Measurements from ENCODE around the gene RTKN2.
A peak's percentile ranks its signal among the peaks of the same experiment; 100 is the strongest.

RTKN2 gene

GRCh38 chr10:62266611-62267010 lies 2.0 kb downstream of the RTKN2 start:
- Histone ChIP-seq H3K79me2 (ENCODE audit: low read length) (no peaks in the 10 kb centered on the region), H3K27ac (ENCODE audit: low read length) (no peak overlapping the region), H3K36me3 (replicated peaks; ENCODE audit: low read depth, low read length) (no peaks in the 10 kb centered on the region), H3K4me1 (ENCODE audit: low read length) (0 out of 2 replicates have a peak, but pooled peaks cover 5% of the 10 kb centered on the region), H4K20me1 (ENCODE audit: insufficient read depth, low read length) (no peaks in the 10 kb centered on the region), H3K9me3 (ENCODE audit: insufficient read depth, low read length) (no peaks in the 10 kb centered on the region), H3K9ac (ENCODE audit: low read length) (no peak overlapping the region), H3K27me3 (ENCODE audit: low read depth, low read length) (peaks cover 4% of the 10 kb centered on the region; the same call in 1 of the 2 replicates), H2AFZ (ENCODE audit: low read depth, low read length) (no peak overlapping the region), H3K4me2 (ENCODE audit: low read length) (no peak overlapping the region), H3K4me3 (ENCODE audit: low read length) (no peak overlapping the region)
- TF ChIP-seq EZH2phosphoT487 (IDR thresholded peaks at IDR 0.05; ENCODE audit: low read depth) (no peak), CTCF (IDR thresholded peaks at IDR 0.05; ENCODE audit: low read depth, low read length) (no peak)

GRCh38 chr10:62266147-62266546 lies 2.5 kb downstream of the RTKN2 start:
- Histone ChIP-seq H3K79me2 (ENCODE audit: low read length) (no peaks in the 10 kb centered on the region), H3K4me2 (ENCODE audit: low read length) (no peak overlapping the region), H3K4me1 (ENCODE audit: low read length) (0 out of 2 replicates have a peak, but pooled peaks cover 5% of the 10 kb centered on the region), H3K9ac (ENCODE audit: low read length) (no peak overlapping the region), H3K27me3 (ENCODE audit: low read depth, low read length) (peaks cover 4% of the 10 kb centered on the region; the same call in 1 of the 2 replicates), H3K36me3 (replicated peaks; ENCODE audit: low read depth, low read length) (no peaks in the 10 kb centered on the region), H4K20me1 (ENCODE audit: insufficient read depth, low read length) (no peaks in the 10 kb centered on the region), H2AFZ (ENCODE audit: low read depth, low read length) (no peak overlapping the region), H3K4me3 (ENCODE audit: low read length) (no peak overlapping the region), H3K27ac (ENCODE audit: low read length) (no peak overlapping the region), H3K9me3 (ENCODE audit: insufficient read depth, low read length) (no peaks in the 10 kb centered on the region)
- TF ChIP-seq EZH2phosphoT487 (IDR thresholded peaks at IDR 0.05; ENCODE audit: low read depth) = no peak
- TF ChIP-seq CTCF (IDR thresholded peaks at IDR 0.05; ENCODE audit: low read depth, low read length) = no peak

DNA sequence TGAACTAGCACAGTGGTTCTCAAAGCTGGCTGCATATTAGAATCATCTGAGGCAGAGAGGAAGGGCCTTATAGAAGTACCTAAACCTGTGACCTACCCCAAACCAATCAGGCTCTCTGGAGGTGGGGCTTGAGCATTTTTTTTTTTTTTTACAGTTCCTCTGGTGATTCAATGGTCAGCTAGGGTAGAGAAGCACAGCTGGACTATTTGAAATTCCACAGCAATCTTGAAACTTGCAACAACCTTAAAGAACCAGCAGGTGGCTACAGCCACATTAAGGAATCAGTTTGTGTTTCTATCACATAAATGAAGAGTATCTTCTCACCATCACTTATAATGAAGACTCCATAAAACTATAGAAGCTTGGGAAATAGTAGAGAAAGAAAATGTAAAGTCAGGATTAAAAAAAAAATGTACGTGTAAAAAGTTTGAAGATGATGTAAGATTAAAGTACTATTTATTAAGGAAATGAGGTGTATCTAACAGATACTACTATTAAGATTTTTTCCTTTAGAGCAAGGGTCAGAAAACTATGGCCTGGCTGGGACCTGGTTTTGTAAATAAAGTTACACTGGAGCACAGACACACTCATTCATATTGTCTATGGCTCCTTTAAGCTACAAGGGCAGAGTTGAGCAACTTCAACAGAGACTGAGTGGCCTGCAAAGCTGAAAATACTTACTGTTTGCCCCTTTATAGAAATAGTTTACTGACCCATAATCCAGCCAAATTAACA lies 3.8 kb downstream of the RTKN2 start:
- Histone ChIP-seq H3K9me3 (ENCODE audit: insufficient read depth, low read length) (no peaks in the 10 kb centered on the region), H3K27me3 (ENCODE audit: low read depth, low read length) (peaks cover 4% of the 10 kb centered on the region; the same call in 1 of the 2 replicates), H3K79me2 (ENCODE audit: low read length) (no peaks in the 10 kb centered on the region), H3K4me2 (ENCODE audit: low read length) (no peak overlapping the region), H3K9ac (ENCODE audit: low read length) (no peak overlapping the region), H3K27ac (ENCODE audit: low read length) (no peak overlapping the region), H4K20me1 (ENCODE audit: insufficient read depth, low read length) (no peaks in the 10 kb centered on the region), H3K36me3 (replicated peaks; ENCODE audit: low read depth, low read length) (no peaks in the 10 kb centered on the region), H3K4me3 (ENCODE audit: low read length) (no peak overlapping the region), H2AFZ (ENCODE audit: low read depth, low read length) (no peak overlapping the region), H3K4me1 (ENCODE audit: low read length) (0 out of 2 replicates have a peak, but pooled peaks cover 5% of the 10 kb centered on the region)
- TF ChIP-seq EZH2phosphoT487 (IDR thresholded peaks at IDR 0.05; ENCODE audit: low read depth) = no peak
- peak; percentile 62 for TF ChIP-seq CTCF (IDR thresholded peaks at IDR 0.05; ENCODE audit: low read depth, low read length)

DNA sequence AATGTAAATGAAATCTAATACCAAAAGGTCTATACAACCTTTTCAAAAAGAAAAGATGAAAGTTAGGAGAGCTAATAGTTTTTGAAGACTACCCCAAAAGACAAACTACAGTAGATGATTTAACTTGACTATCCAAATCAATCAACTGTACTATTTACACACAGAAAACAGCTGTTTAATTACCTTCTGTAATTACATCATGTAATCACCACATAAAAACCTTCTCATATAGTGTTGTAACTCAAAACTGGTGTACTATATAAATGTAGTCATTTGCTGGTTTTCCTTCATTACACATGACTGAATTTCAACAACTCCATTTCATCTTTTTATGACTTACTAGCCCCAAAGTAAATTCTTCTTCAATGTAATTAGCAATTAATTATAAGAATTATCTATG lies 4.5 kb downstream of the RTKN2 start:
- TF ChIP-seq CTCF (IDR thresholded peaks at IDR 0.05; ENCODE audit: low read depth, low read length) = no peak
- TF ChIP-seq EZH2phosphoT487 (IDR thresholded peaks at IDR 0.05; ENCODE audit: low read depth) = no peak
- Histone ChIP-seq H3K27me3 (ENCODE audit: low read depth, low read length) (no peaks in the 10 kb centered on the region), H3K36me3 (replicated peaks; ENCODE audit: low read depth, low read length) (no peaks in the 10 kb centered on the region), H3K9me3 (ENCODE audit: insufficient read depth, low read length) (no peaks in the 10 kb centered on the region), H3K4me2 (ENCODE audit: low read length) (no peak overlapping the region), H3K4me1 (ENCODE audit: low read length) (0 out of 2 replicates have a peak, but pooled peaks cover 5% of the 10 kb centered on the region), H3K9ac (ENCODE audit: low read length) (no peak overlapping the region), H3K79me2 (ENCODE audit: low read length) (no peaks in the 10 kb centered on the region), H2AFZ (ENCODE audit: low read depth, low read length) (no peak overlapping the region), H3K27ac (ENCODE audit: low read length) (no peak overlapping the region), H4K20me1 (ENCODE audit: insufficient read depth, low read length) (no peaks in the 10 kb centered on the region), H3K4me3 (ENCODE audit: low read length) (no peak overlapping the region)
